HG03064 (cell line): ENCODE results near the gene PCDHGC3.

Experiments
- ATAC-seq: cut with Tn5 transposase; IDR thresholded peaks from one replicate; pipeline ENCODE4 v1.9.1; 2021; ENCODE audit warnings: low read depth; ENCODE audit not compliant: unreplicated experiment

PCDHGC3 gene

DNA sequence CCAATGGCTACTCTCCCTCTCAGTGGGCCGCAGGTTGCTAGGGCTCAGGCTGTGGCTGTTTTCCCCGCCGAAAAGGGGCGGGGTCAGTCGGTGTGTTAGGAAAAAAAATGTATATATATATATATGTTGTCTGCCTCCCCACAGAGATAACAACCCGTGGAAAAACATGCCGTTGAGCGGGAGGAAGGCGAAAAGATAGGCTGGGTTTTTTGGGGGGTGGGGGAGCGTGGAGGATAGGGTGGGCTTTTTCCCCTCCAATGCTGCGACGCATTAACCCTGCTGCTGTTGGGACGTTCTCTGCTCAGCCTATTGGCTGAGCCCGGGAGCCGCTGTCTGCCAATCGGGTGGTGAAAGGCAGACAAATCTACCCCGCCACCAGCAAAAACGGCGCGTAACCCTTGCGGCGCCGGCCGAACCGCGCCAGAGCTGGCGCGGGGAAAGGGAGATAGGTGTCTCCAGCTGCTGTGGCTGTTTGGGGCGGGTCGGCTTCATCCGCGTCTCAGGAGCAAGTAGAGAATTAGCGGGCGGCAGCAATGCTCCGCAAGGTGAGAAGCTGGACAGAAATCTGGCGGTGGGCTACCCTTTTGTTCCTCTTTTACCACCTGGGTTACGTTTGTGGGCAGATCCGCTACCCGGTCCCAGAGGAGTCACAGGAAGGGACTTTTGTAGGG, 9.0 kb downstream of the PCDHGC3 start, which contains the start of gene PCDHGC4:
Gene PCDHGC4, plus strand, starts transcription at position 390 of the 671 bp plus-strand sequence. Its CDS starts 144 bp downstream, at position 534.
- ATAC-seq, result no peak

DNA sequence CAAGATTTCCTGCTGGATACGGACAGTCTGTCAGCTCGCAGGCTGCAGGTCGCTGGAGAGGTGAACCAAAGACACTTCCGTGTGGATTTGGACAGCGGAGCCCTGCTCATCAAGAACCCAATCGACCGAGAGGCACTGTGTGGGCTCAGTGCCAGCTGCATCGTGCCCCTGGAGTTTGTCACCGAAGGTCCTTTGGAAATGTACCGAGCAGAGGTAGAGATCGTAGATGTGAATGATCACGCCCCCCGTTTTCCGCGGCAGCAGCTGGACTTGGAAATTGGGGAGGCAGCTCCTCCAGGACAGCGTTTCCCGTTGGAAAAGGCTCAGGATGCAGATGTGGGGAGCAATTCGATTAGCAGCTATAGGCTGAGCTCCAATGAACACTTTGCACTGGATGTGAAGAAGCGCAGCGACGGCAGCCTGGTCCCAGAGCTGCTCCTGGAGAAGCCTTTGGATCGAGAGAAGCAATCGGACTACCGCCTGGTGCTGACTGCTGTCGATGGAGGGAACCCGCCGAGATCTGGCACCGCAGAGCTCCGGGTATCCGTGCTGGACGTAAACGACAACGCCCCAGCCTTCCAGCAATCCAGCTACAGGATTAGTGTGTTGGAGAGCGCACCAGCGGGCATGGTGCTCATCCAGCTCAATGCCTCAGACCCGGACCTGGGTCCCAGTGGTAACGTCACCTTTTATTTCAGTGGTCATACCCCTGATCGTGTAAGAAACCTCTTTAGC, 9.7 kb downstream of the PCDHGC3 start:
- ATAC-seq, result no peak

DNA sequence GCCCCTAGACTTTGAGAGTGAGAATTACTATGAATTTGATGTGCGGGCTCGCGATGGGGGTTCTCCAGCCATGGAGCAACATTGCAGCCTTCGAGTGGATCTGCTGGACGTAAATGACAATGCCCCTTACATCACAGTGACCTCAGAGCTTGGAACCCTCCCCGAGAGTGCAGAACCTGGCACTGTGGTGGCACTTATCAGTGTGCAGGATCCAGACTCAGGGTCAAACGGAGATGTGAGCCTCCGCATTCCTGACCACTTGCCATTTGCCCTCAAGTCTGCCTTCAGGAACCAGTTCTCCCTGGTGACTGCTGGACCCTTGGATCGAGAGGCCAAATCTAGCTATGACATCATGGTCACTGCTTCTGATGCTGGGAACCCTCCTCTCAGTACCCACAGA, 10.3 kb downstream of the PCDHGC3 start:
- no peak for ATAC-seq

DNA sequence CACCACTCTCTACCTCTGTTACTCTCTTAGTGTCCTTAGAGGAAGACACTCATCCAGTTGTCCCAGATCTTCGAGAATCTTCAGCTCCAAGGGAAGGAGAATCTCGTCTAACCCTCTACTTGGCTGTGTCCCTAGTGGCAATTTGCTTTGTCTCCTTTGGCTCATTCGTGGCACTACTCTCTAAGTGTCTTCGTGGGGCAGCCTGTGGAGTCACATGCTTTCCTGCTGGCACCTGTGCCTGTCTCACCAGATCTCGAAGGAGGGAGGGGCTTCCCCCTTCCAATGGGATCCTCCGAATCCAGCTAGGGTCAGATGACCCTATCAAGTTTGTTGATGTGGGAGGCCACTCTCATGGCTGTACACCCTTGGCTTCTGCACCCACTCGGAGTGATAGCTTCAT, 11.4 kb downstream of the PCDHGC3 start:
- ATAC-seq, result no peak

DNA sequence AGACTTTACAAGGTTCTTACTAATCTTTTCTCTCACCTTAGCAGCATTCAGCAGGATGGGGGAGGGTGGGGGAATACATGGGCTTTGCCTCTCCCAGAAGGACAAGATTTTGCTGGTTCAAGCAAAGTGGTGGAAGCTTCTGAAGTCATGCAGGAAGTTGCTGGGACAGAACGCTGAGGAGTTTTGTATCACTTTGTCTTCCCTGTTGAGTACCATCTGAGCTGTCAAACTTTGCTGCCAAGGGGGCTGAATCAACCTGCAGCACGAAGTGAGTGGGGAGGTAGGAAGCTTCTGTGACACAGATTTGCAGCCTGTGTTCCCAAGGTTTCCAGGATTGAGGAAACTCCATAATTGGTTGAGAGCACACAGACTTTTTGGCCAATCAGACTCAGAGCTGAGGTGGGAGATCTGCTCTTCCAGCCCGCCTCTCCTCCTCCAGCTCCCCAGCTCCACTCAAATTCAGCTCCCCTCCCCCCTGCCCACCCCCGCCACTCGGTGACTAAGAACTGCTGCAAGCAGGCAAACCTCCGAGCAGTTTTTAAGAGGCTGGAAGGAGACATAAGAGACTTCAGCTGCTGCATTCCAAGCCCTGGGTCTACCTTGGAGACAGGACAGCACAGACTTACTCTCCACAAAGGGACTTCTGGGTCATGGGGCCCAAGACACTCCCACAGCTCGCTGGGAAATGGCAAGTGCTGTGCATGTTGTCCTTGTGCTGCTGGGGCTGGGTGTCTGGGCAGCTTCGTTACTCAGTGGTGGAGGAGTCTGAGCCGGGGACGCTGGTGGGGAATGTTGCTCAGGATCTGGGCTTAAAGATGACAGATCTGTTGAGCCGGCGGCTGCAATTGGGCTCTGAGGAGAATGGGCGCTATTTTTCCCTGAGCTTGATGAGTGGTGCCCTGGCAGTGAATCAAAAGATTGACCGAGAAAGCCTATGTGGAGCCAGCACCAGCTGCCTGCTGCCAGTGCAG, 13.1 kb downstream of the PCDHGC3 start, which contains the start of gene PCDHGC5:
Gene PCDHGC5, plus strand, starts transcription at position 491 of the 971 bp plus-strand sequence. Its CDS starts 160 bp downstream, at position 651.
- ATAC-seq, result no peak

DNA sequence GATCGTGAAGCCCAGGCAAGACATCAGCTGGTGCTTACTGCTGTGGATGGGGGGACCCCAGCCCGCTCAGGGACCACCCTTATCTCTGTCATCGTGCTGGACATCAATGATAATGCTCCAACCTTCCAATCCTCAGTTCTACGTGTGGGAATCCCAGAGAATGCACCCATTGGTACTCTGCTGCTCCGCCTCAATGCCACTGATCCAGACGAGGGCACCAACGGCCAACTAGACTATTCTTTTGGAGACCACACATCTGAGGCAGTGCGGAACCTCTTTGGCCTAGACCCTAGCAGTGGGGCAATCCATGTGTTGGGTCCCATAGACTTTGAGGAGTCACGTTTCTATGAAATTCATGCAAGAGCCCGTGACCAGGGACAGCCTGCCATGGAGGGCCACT, 14.1 kb downstream of the PCDHGC3 start:
- no peak for ATAC-seq

DNA sequence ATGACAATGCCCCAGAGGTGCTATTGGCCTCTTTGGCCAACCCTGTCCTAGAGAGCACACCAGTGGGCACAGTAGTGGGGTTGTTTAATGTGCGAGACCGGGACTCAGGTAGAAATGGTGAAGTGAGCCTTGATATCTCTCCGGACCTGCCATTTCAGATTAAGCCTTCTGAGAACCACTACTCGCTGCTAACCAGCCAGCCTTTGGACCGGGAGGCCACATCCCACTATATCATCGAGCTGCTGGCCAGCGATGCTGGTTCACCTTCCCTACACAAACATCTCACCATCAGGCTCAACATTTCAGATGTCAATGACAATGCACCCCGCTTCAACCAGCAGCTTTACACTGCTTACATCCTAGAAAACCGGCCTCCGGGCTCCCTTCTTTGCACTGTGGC, 14.5 kb downstream of the PCDHGC3 start:
- ATAC-seq, result no peak

DNA sequence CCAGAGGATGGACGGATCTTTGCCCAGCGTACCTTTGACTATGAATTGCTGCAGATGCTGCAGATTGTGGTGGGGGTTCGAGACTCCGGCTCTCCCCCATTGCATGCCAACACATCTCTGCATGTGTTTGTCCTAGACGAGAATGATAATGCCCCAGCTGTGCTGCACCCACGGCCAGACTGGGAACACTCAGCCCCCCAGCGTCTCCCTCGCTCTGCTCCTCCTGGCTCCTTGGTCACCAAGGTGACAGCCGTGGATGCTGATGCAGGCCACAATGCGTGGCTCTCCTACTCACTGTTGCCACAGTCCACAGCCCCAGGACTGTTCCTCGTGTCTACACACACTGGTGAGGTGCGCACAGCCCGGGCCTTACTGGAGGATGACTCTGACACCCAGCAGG, 15.0 kb downstream of the PCDHGC3 start:
- no peak for ATAC-seq

DNA sequence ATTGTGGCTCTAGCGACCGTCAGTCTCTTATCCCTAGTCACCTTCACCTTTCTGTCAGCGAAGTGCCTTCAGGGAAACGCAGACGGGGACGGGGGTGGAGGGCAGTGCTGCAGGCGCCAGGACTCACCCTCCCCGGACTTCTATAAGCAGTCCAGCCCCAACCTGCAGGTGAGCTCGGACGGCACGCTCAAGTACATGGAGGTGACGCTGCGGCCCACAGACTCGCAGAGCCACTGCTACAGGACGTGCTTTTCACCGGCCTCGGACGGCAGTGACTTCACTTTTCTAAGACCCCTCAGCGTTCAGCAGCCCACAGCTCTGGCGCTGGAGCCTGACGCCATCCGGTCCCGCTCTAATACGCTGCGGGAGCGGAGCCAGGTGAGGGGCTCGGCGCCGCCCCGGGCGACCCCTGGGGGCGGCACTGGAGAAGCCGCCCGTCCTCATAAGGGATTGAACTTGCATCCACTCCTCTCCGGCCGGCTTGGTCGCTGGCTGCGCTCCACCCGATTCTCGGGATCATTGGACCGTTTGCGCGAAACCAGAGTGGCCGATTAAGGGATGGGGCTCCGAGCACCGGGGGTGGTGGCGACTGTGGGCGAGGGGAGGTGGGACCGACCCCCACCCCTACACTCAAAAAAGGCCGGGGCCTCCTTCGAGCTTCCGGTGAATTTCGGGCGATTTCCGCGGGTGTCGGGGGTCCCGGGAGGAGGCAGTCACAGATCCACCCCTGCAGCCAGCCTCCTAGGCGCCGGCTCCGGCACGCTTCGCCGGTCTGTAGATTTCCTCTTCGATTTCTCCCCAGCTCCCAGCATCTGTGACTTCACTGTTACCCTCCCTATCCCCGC, 15.8 kb downstream of the PCDHGC3 start:
- ATAC-seq, result no peak

DNA sequence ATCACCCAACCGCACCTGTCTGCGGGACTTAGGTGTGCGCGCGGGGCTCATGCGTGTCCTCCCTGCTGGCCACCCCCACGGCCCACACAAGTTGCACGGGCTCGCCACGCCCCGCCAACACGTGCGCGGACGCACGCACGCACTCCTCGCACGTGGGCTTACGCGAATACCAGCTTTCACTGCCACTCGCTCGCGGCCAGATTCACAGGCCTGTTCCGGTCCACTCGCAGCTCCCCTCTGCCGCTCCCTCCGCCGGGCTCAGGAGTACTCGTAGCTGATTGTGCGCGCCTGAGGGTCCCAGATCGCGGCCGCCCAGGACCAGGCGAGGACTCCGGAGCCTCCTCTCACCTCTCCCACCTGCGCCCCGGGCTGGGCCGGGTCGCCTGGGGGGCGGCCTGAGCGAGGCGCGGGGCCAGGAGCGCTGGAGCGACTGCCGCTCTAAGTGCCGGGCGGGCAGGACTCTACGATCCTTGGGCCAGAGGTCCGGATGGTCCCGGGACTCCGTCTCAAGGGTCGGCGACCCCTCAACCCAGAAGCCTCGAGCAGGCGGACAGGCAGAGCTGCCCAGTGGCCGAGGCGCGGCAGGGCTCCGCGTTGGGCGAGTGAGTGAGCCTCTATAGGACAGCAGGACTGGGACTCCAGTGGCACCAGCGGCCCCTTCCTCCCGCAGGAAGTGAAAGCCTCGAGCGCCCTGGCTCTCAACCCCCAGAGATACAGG, 16.6 kb downstream of the PCDHGC3 start:
- no peak for ATAC-seq

DNA sequence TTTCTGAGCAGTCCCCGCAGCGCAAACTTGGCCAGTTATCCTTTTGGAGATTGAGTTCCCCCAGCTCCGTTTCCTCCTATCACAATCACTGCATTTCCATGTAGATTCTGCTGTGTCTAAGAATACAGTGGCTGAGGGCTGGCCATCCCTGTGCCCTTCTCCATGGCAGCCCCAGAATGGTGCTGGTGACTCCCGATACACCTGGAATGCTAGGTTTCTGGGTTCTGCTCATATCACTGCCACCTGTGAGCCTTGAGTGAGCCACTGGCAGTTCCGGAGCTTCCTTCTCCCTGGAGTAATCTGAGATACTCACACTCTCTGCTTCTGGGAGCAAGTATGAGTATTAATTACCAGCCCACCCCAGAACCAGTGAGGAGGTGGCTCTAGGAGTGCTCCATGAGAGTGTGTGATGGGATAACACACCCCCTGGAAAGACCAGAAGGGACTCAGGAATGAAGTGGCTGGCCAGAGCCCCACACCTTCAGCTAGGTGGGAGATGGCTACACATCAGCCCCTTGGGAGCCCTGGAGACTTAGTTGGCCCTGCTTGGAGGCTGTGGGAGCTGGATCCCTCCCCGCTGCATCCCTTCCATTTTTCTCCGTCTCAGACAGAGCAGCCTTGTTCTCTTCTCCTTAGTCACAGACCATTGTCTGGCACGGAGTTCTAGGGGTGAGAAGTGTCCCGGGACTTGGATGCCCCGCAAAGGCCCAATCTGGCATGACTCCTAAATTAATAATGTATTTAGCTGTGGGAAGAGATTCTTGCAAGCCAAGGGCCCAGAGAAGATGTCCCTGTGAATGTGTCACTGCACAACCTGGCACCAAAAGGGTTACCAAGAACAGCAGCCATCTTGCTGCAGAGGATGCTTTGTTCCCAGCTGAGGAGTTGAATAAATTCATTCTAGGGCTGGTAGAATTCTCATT, 18.0 kb downstream of the PCDHGC3 start:
- ATAC-seq, result no peak

DNA sequence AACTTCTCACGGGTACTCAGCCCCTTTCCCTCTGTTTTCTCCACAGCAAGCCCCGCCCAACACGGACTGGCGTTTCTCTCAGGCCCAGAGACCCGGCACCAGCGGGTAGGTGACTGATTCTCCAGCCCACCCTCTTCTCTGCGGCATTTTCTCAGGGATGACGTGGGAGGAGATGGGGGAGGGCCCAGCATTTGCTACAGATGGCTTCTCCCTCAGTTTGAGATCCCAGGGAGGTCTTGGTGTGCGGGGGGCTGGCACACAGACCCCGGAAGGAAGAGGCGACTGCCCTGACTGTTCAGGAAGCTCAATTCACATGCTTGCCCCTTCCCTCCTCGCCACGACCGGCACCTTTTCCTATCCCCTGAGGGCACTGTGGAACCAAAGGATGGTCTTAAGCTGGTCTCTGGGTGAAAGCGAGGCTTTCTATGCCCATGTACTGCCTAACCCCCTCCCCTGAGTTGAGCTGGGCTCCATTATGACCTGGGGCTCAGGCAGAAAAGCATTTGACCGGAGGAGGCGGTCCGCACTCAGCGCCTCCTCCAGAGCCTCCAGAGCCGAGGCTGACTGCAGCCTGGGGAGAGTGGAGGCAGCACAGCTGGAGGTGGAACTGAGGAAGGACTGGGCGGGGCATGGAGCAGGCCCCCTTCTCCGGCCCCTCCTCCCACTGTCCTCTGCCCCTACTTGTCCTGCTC, 19.1 kb downstream of the PCDHGC3 start:
- no peak for ATAC-seq

DNA sequence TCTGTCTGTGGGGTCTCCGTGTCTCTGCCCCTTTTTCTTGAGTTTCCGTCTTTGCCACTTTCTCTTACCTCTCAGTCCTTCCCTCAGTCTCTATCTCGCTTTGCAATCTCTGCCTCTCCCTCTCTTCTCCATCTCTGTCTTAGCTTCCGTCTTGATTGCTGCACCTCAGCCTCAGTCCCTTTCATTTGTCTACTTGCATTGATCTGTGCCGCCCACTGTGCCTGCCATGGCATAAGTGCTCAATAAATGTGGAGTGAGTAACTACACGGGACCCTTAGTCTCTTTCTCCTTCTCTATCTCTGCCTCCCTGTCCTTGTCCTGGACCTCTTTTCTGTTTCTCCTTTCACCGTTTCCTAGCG, 19.7 kb downstream of the PCDHGC3 start:
- no peak for ATAC-seq

DNA sequence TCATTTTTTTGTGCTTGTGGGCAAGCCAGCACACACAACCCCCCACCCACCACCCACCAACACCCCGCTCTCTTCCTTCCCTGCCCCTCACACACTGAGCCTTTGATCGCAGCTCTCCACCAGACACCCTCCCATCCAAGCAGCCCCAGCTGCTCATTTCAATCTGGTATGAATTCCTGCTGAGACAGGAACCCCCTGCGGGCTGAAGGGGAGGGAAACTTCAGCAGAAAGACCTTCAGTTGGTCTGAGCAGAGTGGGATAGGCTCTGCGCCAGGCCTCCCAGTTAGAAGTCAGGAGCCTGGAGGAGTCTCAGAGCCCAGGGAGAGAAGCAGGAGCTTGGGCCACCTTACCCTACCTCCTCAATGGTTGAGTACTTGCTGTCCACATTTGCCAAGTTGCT, 20.3 kb downstream of the PCDHGC3 start:
- no peak for ATAC-seq

DNA sequence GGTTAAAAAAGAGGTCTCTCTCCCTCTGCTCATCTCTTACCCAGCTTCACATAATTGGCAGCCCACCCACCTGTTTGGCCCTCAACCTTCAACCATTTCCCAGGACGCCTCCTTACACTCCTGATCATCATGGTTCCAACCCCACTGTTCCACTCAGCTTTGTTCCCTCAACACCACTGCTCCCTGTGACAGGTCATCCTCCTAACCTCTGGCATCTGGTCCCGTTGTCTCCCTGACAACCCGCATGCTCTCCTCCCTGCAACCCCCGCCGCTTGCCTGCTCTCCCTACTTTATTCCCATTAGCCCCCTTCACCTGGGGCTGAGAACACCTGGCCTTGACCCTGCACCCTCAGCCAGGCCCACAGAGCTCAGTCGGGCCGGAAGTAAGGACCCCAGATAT, 26.0 kb downstream of the PCDHGC3 start:
- ATAC-seq, result no peak

DNA sequence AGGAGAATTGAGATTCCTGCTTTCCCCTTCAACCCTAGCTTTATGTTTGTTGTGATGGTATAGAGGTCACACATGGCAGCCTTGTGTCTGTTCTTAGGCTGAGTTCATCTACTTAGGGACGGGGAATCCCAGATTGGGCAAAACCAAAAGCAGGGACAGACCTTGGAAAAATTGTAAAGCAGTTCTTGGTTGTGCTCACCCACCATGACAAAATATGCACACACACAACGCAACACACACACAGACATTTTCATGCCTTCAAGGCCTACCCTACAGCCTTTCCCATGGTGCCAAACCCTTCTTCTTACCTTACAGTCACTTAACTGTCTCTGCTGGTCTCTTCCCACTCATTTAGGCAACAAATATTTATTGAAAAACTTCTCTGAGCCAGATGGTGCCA, 27.9 kb downstream of the PCDHGC3 start:
- no peak for ATAC-seq

DNA sequence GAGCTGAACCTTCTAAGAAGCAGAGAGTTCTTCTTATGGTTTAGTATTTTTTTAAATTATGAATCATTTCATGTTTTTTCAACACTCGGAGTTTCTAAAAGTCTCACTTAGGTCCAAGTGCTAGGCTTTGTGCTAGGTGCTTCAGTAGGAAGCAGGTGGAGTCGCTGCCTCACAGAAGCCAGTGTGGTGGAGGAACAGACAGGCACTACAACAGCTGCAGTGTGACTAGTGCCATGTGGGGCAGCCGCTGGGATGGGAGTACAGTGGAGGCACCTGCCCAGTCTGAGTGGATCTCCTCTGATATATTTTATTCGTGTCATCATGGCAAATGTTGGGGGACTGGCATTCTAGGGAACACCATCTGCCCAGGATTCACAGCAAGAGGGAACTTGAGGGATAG, 28.4 kb downstream of the PCDHGC3 start:
- ATAC-seq, result no peak
